K562 (cell line): Measurements from ENCODE around the gene KCNJ11. TPM values are rescaled to one million over a fixed set of nuclear protein-coding genes. Genes with fewer than 3 reads are reported as not detected.

Source experiments
- ATAC-seq: fragments of 200-7000 bp; cut with Tn5 transposase; 3 replicates; pipeline ENCODE4 v1.9.1; 2020; ENCODE audit warnings: moderate library complexity
- BruUV-seq: library from RNA; stranded (reverse); fragments of 400-500 nt; replicated peaks from 2 replicates; lab custom pipeline; 2021; lab: Mats Ljungman, UMichigan
- CTCF ChIA-PET: fragments of 300-600 bp; formaldehyde crosslinking; extraction: SDS; loops from one replicate; lab custom pipeline; 2021; ENCODE audit warnings: low intra/inter-chr PET ratio; lab: Yijun Ruan, JAX
- POLR2A ChIA-PET: fragments of 300-600, 350-650 bp; sonication (Branson Sonifier 250); formaldehyde crosslinking; extraction: SDS; loops from one replicate; lab custom pipeline; 2021; ENCODE audit warnings: antibody characterized with exemption, inconsistent platforms; lab: Yijun Ruan, JAX
- DNase-seq, 4 experiments: peaks; one replicate each; pipeline versions ENCODE4 v3.0.0 to v3.0.0-alpha.2; 2011 to 2018; ENCODE audit warnings: low spot score in 3 of 4, mixed read lengths in 3 of 4; ENCODE audit errors: extremely low read depth in 1 of 4
- FAIRE-seq: peaks from 2 replicates; lab custom pipeline; 2011; peaks lifted over from hg19 to GRCh38; lab: Jason Lieb, UNC
- H2AFZ ChIP-seq: 2 replicates; pipeline ENCODE4 v1.6.0; 2011; ENCODE audit warnings: low read depth, low read length, control low read depth, inconsistent platforms
- H3K27ac ChIP-seq: fragments of 200-600 bp; 3 replicates; pipeline ENCODE4 v1.8.0; 2011; ENCODE audit warnings: low read depth, mild to moderate bottlenecking, control low read depth, inconsistent platforms, low read length, moderate library complexity, mixed read lengths; ENCODE audit errors: extremely low read depth
- H3K27me3 ChIP-seq, 2 experiments: fragments of 300-600 bp in 1 of 2; 2 replicates in 1 of 2; 3 replicates in 1 of 2; pipeline versions ENCODE4 v1.6.0 to v1.8.0; 2011; ENCODE audit warnings: inconsistent platforms in 2 of 2, low read length in 2 of 2, mild to moderate bottlenecking in 1 of 2, mixed read lengths in 1 of 2, moderate library complexity in 1 of 2; ENCODE audit not compliant: control insufficient read depth in 2 of 2, insufficient read depth in 2 of 2
- H3K36me3 ChIP-seq: fragments of 300-600 bp; 3 replicates; pipeline ENCODE4 v1.8.0; 2011; ENCODE audit warnings: mild to moderate bottlenecking, low read length, inconsistent platforms; ENCODE audit not compliant: control insufficient read depth, insufficient read depth
- H3K4me1 ChIP-seq, 2 experiments: fragments of 200-600 bp in 1 of 2; replicated peaks in 1 of 2; 2 replicates in 1 of 2; 3 replicates in 1 of 2; pipeline versions ENCODE4 v1.5.1 to v1.8.0; 2011; ENCODE audit warnings: inconsistent platforms in 2 of 2, low read length in 2 of 2, mild to moderate bottlenecking in 1 of 2, mixed read lengths in 1 of 2, moderate library complexity in 1 of 2; ENCODE audit not compliant: control insufficient read depth in 2 of 2, insufficient read depth in 2 of 2
- H3K4me2 ChIP-seq: 2 replicates; pipeline ENCODE4 v1.6.1; 2011; ENCODE audit warnings: low read length, control low read depth, inconsistent platforms, mixed read lengths; ENCODE audit not compliant: insufficient read depth
- H3K4me3 ChIP-seq: fragments of 200-600 bp; sonication (generic), shearing (Covaris generic); 2 replicates; pipeline ENCODE4 v1.5.1; 2016; ENCODE audit warnings: control low read depth, inconsistent platforms
- H3K79me2 ChIP-seq: fragments of 200-600 bp; 3 replicates; pipeline ENCODE4 v1.8.0; 2011; ENCODE audit warnings: low read length, inconsistent platforms; ENCODE audit not compliant: control insufficient read depth, insufficient read depth
- H3K9ac ChIP-seq, 2 experiments: 2 replicates each; pipeline versions ENCODE4 v1.6.0 to v1.6.1; 2011; ENCODE audit warnings: low read depth in 2 of 2, low read length in 2 of 2, control low read depth in 1 of 2, inconsistent platforms in 1 of 2, mild to moderate bottlenecking in 1 of 2, mixed read lengths in 1 of 2; ENCODE audit not compliant: insufficient read depth in 1 of 2
- H3K9me1 ChIP-seq: one replicate; pipeline ENCODE4 v1.6.0; 2011; ENCODE audit warnings: inconsistent platforms, mild to moderate bottlenecking, low read length, moderate library complexity; ENCODE audit not compliant: control insufficient read depth, insufficient read depth
- H3K9me3 ChIP-seq: replicated peaks from 2 replicates; pipeline ENCODE4 v1.5.1; 2011; ENCODE audit warnings: low read depth, low read length, inconsistent platforms; ENCODE audit not compliant: control insufficient read depth, insufficient read depth
- H4K20me1 ChIP-seq: replicated peaks from 2 replicates; pipeline ENCODE4 v1.6.1; 2011; ENCODE audit warnings: low read length, inconsistent platforms, mixed read lengths; ENCODE audit not compliant: control insufficient read depth, insufficient read depth
- KAT8 ChIP-seq: fragments of 450-650 bp; IDR thresholded peaks from 2 replicates; pipeline ENCODE4 v1.6.1; 2016; ENCODE audit warnings: low read depth, mild to moderate bottlenecking
- MYNN ChIP-seq, 2 experiments: sonication (generic); formaldehyde crosslinking in 1 of 2; IDR thresholded peaks; 2 replicates each; pipeline versions ENCODE4 v1.5.0 to v1.6.1; 2016 to 2020; ENCODE audit warnings: antibody characterized with exemption in 1 of 2, missing genetic modification reagents in 1 of 2
- PRMT5 ChIP-seq: sonication (generic); formaldehyde crosslinking; IDR thresholded peaks from 2 replicates; pipeline ENCODE4 v1.5.0; 2020; ENCODE audit warnings: missing genetic modification reagents
- SPI1 ChIP-seq: IDR thresholded peaks from 2 replicates; pipeline ENCODE4 v1.6.1; 2011; ENCODE audit warnings: low read depth, low read length, control low read depth, borderline replicate concordance
- TEAD1 ChIP-seq, 2 experiments: fragments of 450-650 bp in 1 of 2; sonication (generic) in 1 of 2; formaldehyde crosslinking; IDR thresholded peaks; 2 replicates each; pipeline versions ENCODE4 v1.4.0 to v1.8.0; 2020 to 2022; ENCODE audit warnings: mild to moderate bottlenecking in 2 of 2, missing genetic modification reagents in 1 of 2
- WGBS: fragments of 100-300 bp; shearing (Covaris generic); methylation state at CpG from one replicate; pipeline ENCODE4 v1.1.6; 2016; ENCODE audit warnings: low coverage, mixed read lengths; ENCODE audit not compliant: insufficient coverage; ENCODE audit errors: missing lambda C conversion rate; 5-methylcytosine and 5-hydroxymethylcytosine counted together
- in situ Hi-C: fragments of 300-500 bp; cut with MboI; formaldehyde crosslinking; loops from 4 replicates; pipeline ENCODE4 v1.15.0; 2018; ENCODE audit warnings: inconsistent platforms, mixed read lengths
- intact Hi-C: fragments of 100-400 bp; cut with micrococcal nuclease; formaldehyde crosslinking; loops from 2 replicates; pipeline ENCODE4 v1.14.2; 2022
- polyA plus RNA-seq, 8 experiments: library from polyadenylated mRNA; depleted of rRNA in 4 of 8; stranded (reverse) in 5 of 8; unstranded in 3 of 8; fragments of >200 nt; fragmentation: Nextera tagmentation in 2 of 8; fragmentation: Illumina TruSeq in 1 of 8; extraction: Ambion mirVana in 2 of 8; extraction: Trizol in 1 of 8; gene quantifications; 2 replicates each; pipeline versions ENCODE4 v1.2.1 to v1.2.3, GENCODE V29; 2011 to 2014; ENCODE audit warnings: inconsistent platforms in 1 of 8, missing spikeins in 1 of 8
- total RNA-seq, 7 experiments: library from RNA; depleted of rRNA in 6 of 7; stranded (reverse); fragments of >200 nt in 6 of 7; fragmentation: Illumina TruSeq in 2 of 7; extraction: Trizol in 2 of 7; gene quantifications; 2 replicates each; pipeline versions ENCODE4 v1.2.1 to v1.2.3, GENCODE V29; 2011 to 2021; ENCODE audit warnings: low replicate concordance in 1 of 7

KCNJ11 gene
- total and polyA plus RNA-seq, 9 of the 15 experiments (the other 6 are each of a cell fraction or from before 2014, with no cell fraction given) = 0.54 to 3.7 (median 0.86) TPM; not detected in 2

DNA sequence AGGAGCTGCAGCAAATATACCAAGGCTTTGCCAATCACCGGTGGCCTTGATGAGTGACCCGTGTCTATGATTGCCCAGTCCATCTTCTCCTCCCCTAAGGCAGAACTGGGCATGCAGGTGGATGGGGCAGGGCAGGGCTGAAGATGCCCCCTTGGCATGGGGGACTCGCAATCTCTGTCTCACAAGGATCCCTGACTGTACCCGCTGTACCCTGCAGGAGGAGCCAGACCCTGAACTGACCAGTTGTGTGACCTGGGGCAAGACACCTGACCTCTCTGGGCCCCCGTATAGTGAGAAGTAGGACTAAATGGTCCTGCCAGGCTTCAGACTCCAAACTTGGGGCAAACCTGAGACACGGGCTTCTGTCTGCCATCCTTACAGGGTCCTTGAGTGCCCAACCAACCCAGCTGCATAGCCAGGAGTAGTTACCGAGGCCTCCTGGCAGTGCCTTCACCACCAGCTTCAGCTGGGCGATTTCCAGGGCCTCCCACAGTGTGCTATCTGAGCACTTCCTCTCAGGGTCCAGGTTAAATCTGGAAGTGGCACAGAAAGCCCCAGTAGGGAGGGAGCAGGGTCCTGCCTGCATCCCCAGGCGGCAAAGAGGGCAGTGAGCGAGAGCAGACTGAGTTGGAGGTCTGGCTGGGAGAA is 6.4 kb upstream of the KCNJ11 start:
- Histone ChIP-seq H3K9me3 (no peaks in the 10 kb centered on the region), H2AFZ (no peak overlapping the region), H3K4me1 (peaks cover 0 to 5% of the 10 kb centered on the region in 2 experiments; a peak in 1 of 5 replicates), H3K27ac (no peak overlapping the region), H4K20me1 (peaks cover 3% of the 10 kb centered on the region; the same call in 1 of the 2 replicates), H3K9me1 (no peaks in the 10 kb centered on the region), H3K36me3 (no peaks in the 10 kb centered on the region), H3K27me3 (peaks cover 14 to 70% of the 10 kb centered on the region in 2 experiments), H3K79me2 (no peaks in the 10 kb centered on the region), H3K4me2 (no peak overlapping the region), H3K4me3 (no peak overlapping the region), H3K9ac (no peak overlapping the region)
- ChIA-PET POLR2A (no interaction called here), CTCF (no interaction called here)
- in situ Hi-C loops = loop anchor here (10.0 kb wide), 1 partner anchor 130 kb away; no protein-coding TSS in a partner anchor
- BruUV-seq = no TSS peak
- ATAC-seq (no peak), DNase-seq (no peak), FAIRE-seq (no peak)
- TF ChIP-seq MYNN (IDR thresholded peaks at IDR 0.05) = no peak
- TF ChIP-seq MYNN (CRISPR knock-in tag; IDR thresholded peaks at IDR 0.05) = no peak
- TF ChIP-seq TEAD1 (CRISPR knock-in tag; IDR thresholded peaks at IDR 0.05) = no peak
- no peak for TF ChIP-seq KAT8
- TF ChIP-seq PRMT5 (CRISPR knock-in tag) = no peak
- 0 out of 2 replicates have a peak, but pooled peaks have one; percentile 16 for TF ChIP-seq SPI1
- WGBS = under 1% methylated on average over 10 of the region's 10 CpGs
- intact Hi-C loops = no loop called here
